ENCODE data around the gene SFRP2. TPM values are rescaled to one million over a fixed set of nuclear protein-coding genes. Genes with fewer than 3 reads are reported as not detected.

The SFRP2 gene
- total RNA-seq, 2 donors from 2014 or later, result not detected

- Mint-ChIP-seq H3K27ac (peak overlapping the region; percentile 32 to 46), H3K9me3 (peaks cover 0 to 4% of the 10 kb centered on the region in 2 donors), H3K36me3 (peaks cover 4 to 12% of the 10 kb centered on the region in 2 donors)
- ATAC-seq (peak in 1 of 2 donors; percentile 43), DNase-seq (ENCODE audit: low spot score in 2 of 2) (no peak)
Measured at GRCh38 chr4:153808175-153808574, 19.3 kb upstream of the SFRP2 start.

GRCh38 chr4:153806073-153806472 lies 17.2 kb upstream of the SFRP2 start:
- ATAC-seq (no peak), DNase-seq (ENCODE audit: low spot score in 2 of 2) (no peak)
- peaks cover 4 to 12% of the 10 kb centered on the region in 2 donors for H3K36me3 Mint-ChIP-seq
- H3K9me3 Mint-ChIP-seq, result peaks cover 0 to 4% of the 10 kb centered on the region in 2 donors
- H3K27ac Mint-ChIP-seq, result no peak overlapping the region

- DNase-seq (ENCODE audit: low spot score in 2 of 2) (no peak), ATAC-seq (no peak)
- H3K27ac Mint-ChIP-seq, result no peak overlapping the region
- peaks cover 4 to 12% of the 10 kb centered on the region in 2 donors for H3K36me3 Mint-ChIP-seq
- peaks cover 0 to 4% of the 10 kb centered on the region in 2 donors for H3K9me3 Mint-ChIP-seq
Measured at GRCh38 chr4:153804722-153805121, 15.8 kb upstream of the SFRP2 start.

- Mint-ChIP-seq H3K36me3 (no peaks in the 10 kb centered on the region), H3K9me3 (no peaks in the 10 kb centered on the region), H3K27ac (no peak overlapping the region)
- DNase-seq (ENCODE audit: low spot score in 2 of 2), result no peak
- no peak for ATAC-seq
Measured at GRCh38 chr4:153799694-153800074, 10.8 kb upstream of the SFRP2 start.

GRCh38 chr4:153798901-153799693 lies 10.2 kb upstream of the SFRP2 start:
- ATAC-seq (no peak), DNase-seq (ENCODE audit: low spot score in 2 of 2) (no peak)
- Mint-ChIP-seq H3K36me3 (no peaks in the 10 kb centered on the region), H3K27ac (no peak overlapping the region), H3K9me3 (no peaks in the 10 kb centered on the region)

- Mint-ChIP-seq H3K27ac (no peak overlapping the region), H3K36me3 (no peaks in the 10 kb centered on the region), H3K9me3 (no peaks in the 10 kb centered on the region)
- ATAC-seq, result no peak
- no peak for DNase-seq (ENCODE audit: low spot score in 2 of 2)
Measured at GRCh38 chr4:153798420-153798819, 9.5 kb upstream of the SFRP2 start.

GRCh38 chr4:153794006-153794405 lies 5.1 kb upstream of the SFRP2 start:
- Mint-ChIP-seq H3K36me3 (peaks cover 0 to 6% of the 10 kb centered on the region in 2 donors), H3K27ac (no peak overlapping the region), H3K9me3 (no peaks in the 10 kb centered on the region)
- DNase-seq (ENCODE audit: low spot score in 2 of 2) (no peak), ATAC-seq (no peak)

GRCh38 chr4:153792618-153793247 lies 3.9 kb upstream of the SFRP2 start:
- Mint-ChIP-seq H3K9me3 (no peaks in the 10 kb centered on the region), H3K36me3 (peaks cover 6 to 13% of the 10 kb centered on the region in 2 donors), H3K27ac (no peak overlapping the region)
- no peak for DNase-seq (ENCODE audit: low spot score in 2 of 2)
- ATAC-seq, result peak; percentile 25 to 46

- no peaks in the 10 kb centered on the region for H3K9me3 Mint-ChIP-seq
- H3K36me3 Mint-ChIP-seq, result peaks cover 6 to 13% of the 10 kb centered on the region in 2 donors
- ATAC-seq, result peak; percentile 60 to 70
- no peak overlapping the region for H3K27ac Mint-ChIP-seq
- DNase-seq (ENCODE audit: low spot score in 2 of 2), result peak; percentile 60 to 65
Measured at GRCh38 chr4:153791746-153792617, 3.1 kb upstream of the SFRP2 start.

- peak overlapping the region in 1 of 2 donors; percentile 40 for H3K27ac Mint-ChIP-seq
- no peaks in the 10 kb centered on the region for H3K9me3 Mint-ChIP-seq
- DNase-seq (ENCODE audit: low spot score in 2 of 2) (peak in 1 of 2 donors; percentile 52), ATAC-seq (peak; percentile 52 to 59)
- peaks cover 6 to 13% of the 10 kb centered on the region in 2 donors for H3K36me3 Mint-ChIP-seq
Measured at GRCh38 chr4:153790962-153791551, 2.2 kb upstream of the SFRP2 start.

- Mint-ChIP-seq H3K9me3 (no peaks in the 10 kb centered on the region), H3K36me3 (peaks cover 6 to 13% of the 10 kb centered on the region in 2 donors), H3K27ac (no peak overlapping the region)
- ATAC-seq (no peak), DNase-seq (ENCODE audit: low spot score in 2 of 2) (no peak)
Measured at GRCh38 chr4:153790500-153790865, 1.6 kb upstream of the SFRP2 start.

GRCh38 chr4:153789741-153790499 lies 1.0 kb upstream of the SFRP2 start:
- DNase-seq (ENCODE audit: low spot score in 2 of 2) (peak in 1 of 2 donors; percentile 8), ATAC-seq (no peak)
- H3K9me3 Mint-ChIP-seq, result no peaks in the 10 kb centered on the region
- H3K36me3 Mint-ChIP-seq, result peaks cover 6 to 13% of the 10 kb centered on the region in 2 donors
- no peak overlapping the region for H3K27ac Mint-ChIP-seq

- Mint-ChIP-seq H3K27ac (no peak overlapping the region), H3K36me3 (peaks cover 6 to 13% of the 10 kb centered on the region in 2 donors), H3K9me3 (no peaks in the 10 kb centered on the region)
- ATAC-seq (no peak), DNase-seq (ENCODE audit: low spot score in 2 of 2) (no peak)
Measured at GRCh38 chr4:153788051-153788412, 851 bp downstream of the SFRP2 start.

GRCh38 chr4:153787575-153787974 lies 1.3 kb downstream of the SFRP2 start:
- Mint-ChIP-seq H3K27ac (no peak overlapping the region), H3K9me3 (no peaks in the 10 kb centered on the region), H3K36me3 (peaks cover 6 to 13% of the 10 kb centered on the region in 2 donors)
- DNase-seq (ENCODE audit: low spot score in 2 of 2), result no peak
- ATAC-seq, result no peak

GRCh38 chr4:153787061-153787560 lies 1.8 kb downstream of the SFRP2 start:
- H3K27ac Mint-ChIP-seq, result no peak overlapping the region
- DNase-seq (ENCODE audit: low spot score in 2 of 2) (no peak), ATAC-seq (no peak)
- H3K36me3 Mint-ChIP-seq, result peaks cover 6 to 13% of the 10 kb centered on the region in 2 donors
- H3K9me3 Mint-ChIP-seq, result no peaks in the 10 kb centered on the region

All from activated naive CD4-positive, alpha-beta T cell treated with anti-CD3 and anti-CD28 coated beads, Interleukin-2, amount 50 U/mL, for 72 hours (primary cell).